ENCODE measurements around the gene MYADML2. TPM values are rescaled to one million over a fixed set of nuclear protein-coding genes. Genes with fewer than 3 reads are reported as not detected.

The MYADML2 gene
- total RNA-seq, 1 experiment from 2014 or later = 0.22 TPM

- Histone ChIP-seq H3K23me2 (ENCODE audit: insufficient read length, low read depth, low read length, poor library complexity, severe bottlenecking) (peaks cover 11% of the 10 kb centered on the region), H4K8ac (replicated peaks; ENCODE audit: insufficient read length, low read depth, low read length) (no peak overlapping the region), H3K4me2 (ENCODE audit: insufficient read depth, insufficient read length, low read length) (no peak overlapping the region), H4K5ac (ENCODE audit: insufficient read length, low read depth, low read length) (no peak overlapping the region), H3K27me3 (ENCODE audit: insufficient read depth, low read length) (no peaks in the 10 kb centered on the region; the same call in 1 of the 2 replicates), H3K56ac (ENCODE audit: insufficient read length, low read depth, low read length) (no peak overlapping the region), H4K91ac (ENCODE audit: insufficient read length, low read depth, low read length) (no peak overlapping the region), H2BK120ac (ENCODE audit: low read depth, low read length, poor library complexity, severe bottlenecking) (no peak overlapping the region), H2BK5ac (ENCODE audit: insufficient read length, low read length) (no peak overlapping the region), H2BK20ac (ENCODE audit: low read depth, low read length, poor library complexity, severe bottlenecking) (no peak overlapping the region), H2AK5ac (ENCODE audit: insufficient read length, low read length) (no peak overlapping the region), H2AFZ (ENCODE audit: low read length) (no peak overlapping the region), H3K79me2 (ENCODE audit: insufficient read depth, low read length) (no peaks in the 10 kb centered on the region), H3K23ac (ENCODE audit: insufficient read length, low read depth, low read length) (no peak overlapping the region), H2BK12ac (ENCODE audit: insufficient read length, low read depth, low read length) (no peak overlapping the region), H3K14ac (ENCODE audit: insufficient read depth, low read length) (no peak overlapping the region), H3K9ac (ENCODE audit: extremely low read depth, insufficient read length, low read length) (no peak overlapping the region), H3K27ac (ENCODE audit: insufficient read length, low read depth, low read length) (no peak overlapping the region), H3K9me3 (ENCODE audit: control insufficient read depth, low read depth, low read length) (no peaks in the 10 kb centered on the region), H4K20me1 (ENCODE audit: control insufficient read depth, insufficient read depth, insufficient read length) (no peaks in the 10 kb centered on the region), H3K18ac (ENCODE audit: insufficient read length, low read depth, low read length) (no peak overlapping the region), H3K79me1 (ENCODE audit: insufficient read depth, low read depth, low read length, poor library complexity, severe bottlenecking) (no peaks in the 10 kb centered on the region), H3K4ac (ENCODE audit: low read depth, low read length) (no peak overlapping the region), H3K4me1 (ENCODE audit: insufficient read depth, low read length) (no peaks in the 10 kb centered on the region), H2BK15ac (ENCODE audit: low read depth, low read length) (no peak overlapping the region), H3T11ph (ENCODE audit: low read length) (no peak overlapping the region)
- TF ChIP-seq CTCF (conservative IDR thresholded peaks at IDR 0.05) = no peak
- peaks cover 11% of the 10 kb centered on the region for H3K27me3 Mint-ChIP-seq (ENCODE audit: low read depth)
- no peak for DNase-seq
- H3K4me3 Mint-ChIP-seq = no peak overlapping the region
- H3K4me1 Mint-ChIP-seq = peaks cover 0 to 3% of the 10 kb centered on the region in 2 experiments; a peak in 2 of 4 replicates
- no peak overlapping the region for H3K27ac Mint-ChIP-seq
- no CpG with 5 or more reads among the region's 28 CpGs for WGBS (ENCODE audit: extremely low coverage, insufficient read length, low lambda C conversion rate)
- H3K36me3 Mint-ChIP-seq (ENCODE audit: insufficient read depth in 1 of 3, low read depth in 3 of 3) = peaks cover 3 to 19% (median 9%) of the 10 kb centered on the region in 3 experiments; a peak in 6 of 7 replicates
- H3K9me3 Mint-ChIP-seq = no peaks in the 10 kb centered on the region
These were observed 42.2 kb downstream of the MYADML2 start for GRCh38 chr17:81904600-81905423.

All from H9 (cell line).